Measurements from ENCODE around the gene CAPN1.
A peak's percentile ranks its signal among the peaks of the same experiment; 100 is the strongest.

The CAPN1 gene

GRCh38 chr11:65187971-65188461 lies 6.3 kb downstream of the CAPN1 start:
- TF ChIP-seq CTCF (IDR thresholded peaks at IDR 0.05), result no peak

GRCh38 chr11:65188486-65188885 lies 6.8 kb downstream of the CAPN1 start:
- TF ChIP-seq CTCF (IDR thresholded peaks at IDR 0.05), result no peak

GRCh38 chr11:65189191-65189590 lies 7.5 kb downstream of the CAPN1 start:
- TF ChIP-seq CTCF (IDR thresholded peaks at IDR 0.05), result no peak

- no peak for TF ChIP-seq CTCF (IDR thresholded peaks at IDR 0.05)
These were observed 12.8 kb downstream of the CAPN1 start for GRCh38 chr11:65194564-65194963.

GRCh38 chr11:65204143-65204542 lies 22.4 kb downstream of the CAPN1 start:
- no peak for TF ChIP-seq CTCF (IDR thresholded peaks at IDR 0.05)

- peak; percentile 97 for TF ChIP-seq CTCF (IDR thresholded peaks at IDR 0.05)
These were observed 23.2 kb downstream of the CAPN1 start for GRCh38 chr11:65204646-65205601.

- TF ChIP-seq CTCF (IDR thresholded peaks at IDR 0.05), result no peak
These were observed 23.9 kb downstream of the CAPN1 start for GRCh38 chr11:65205602-65205967.
